NCI-H146 (cell line): Measurements from ENCODE around the gene PNKD.
"Not testable (repeated sequence)": the region's sequence is repeated elsewhere in the genome, so short reads cannot be mapped to it uniquely, and the experiment has no call there.

Experiments
- DNase-seq: peaks from one replicate; lab custom pipeline; 2025; lab: John Stamatoyannopoulos, UW

Gene PNKD

DNA sequence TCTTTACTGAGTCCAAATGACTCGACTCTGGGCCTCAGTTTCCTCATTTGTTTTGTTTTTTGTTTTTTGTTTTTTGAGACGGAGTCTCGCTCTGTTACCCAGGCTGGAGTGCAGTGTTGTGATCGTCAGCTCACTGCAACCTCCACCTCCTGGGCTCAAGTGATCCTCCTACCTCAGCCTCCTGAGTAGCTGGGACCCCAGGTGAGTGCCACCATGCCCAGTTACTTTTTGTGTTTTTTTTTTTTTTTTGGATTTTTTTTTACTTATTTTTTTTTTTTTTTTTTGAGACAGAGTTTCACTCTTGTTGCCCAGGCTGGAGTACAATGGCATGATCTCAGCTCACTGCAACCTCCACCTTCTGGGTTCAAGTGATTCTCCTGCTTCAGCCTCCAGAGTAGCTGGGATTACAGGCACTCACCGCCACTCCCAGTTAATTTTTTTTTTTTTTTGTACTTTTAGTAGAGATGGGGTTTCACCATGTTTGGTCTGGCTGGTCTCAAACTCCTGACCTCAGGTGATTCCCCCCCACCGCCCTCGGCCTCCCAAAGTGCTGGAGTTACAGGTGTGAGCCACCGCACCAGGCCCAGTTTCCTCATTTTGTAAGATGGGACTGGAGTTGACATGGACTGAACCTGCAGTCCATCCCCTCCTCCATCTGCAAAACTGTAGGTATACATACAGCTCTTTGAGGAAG is 3.0 kb downstream of the PNKD start:
- DNase-seq, result not testable (repeated sequence)

GRCh38 chr2:218273908-218274249 is 3.6 kb downstream of the PNKD start:
- DNase-seq, result no peak

- no peak for DNase-seq
Observed at GRCh38 chr2:218274586-218274985, 4.3 kb downstream of the PNKD start.

GRCh38 chr2:218275371-218276072 is 5.2 kb downstream of the PNKD start:
- no peak for DNase-seq

DNA sequence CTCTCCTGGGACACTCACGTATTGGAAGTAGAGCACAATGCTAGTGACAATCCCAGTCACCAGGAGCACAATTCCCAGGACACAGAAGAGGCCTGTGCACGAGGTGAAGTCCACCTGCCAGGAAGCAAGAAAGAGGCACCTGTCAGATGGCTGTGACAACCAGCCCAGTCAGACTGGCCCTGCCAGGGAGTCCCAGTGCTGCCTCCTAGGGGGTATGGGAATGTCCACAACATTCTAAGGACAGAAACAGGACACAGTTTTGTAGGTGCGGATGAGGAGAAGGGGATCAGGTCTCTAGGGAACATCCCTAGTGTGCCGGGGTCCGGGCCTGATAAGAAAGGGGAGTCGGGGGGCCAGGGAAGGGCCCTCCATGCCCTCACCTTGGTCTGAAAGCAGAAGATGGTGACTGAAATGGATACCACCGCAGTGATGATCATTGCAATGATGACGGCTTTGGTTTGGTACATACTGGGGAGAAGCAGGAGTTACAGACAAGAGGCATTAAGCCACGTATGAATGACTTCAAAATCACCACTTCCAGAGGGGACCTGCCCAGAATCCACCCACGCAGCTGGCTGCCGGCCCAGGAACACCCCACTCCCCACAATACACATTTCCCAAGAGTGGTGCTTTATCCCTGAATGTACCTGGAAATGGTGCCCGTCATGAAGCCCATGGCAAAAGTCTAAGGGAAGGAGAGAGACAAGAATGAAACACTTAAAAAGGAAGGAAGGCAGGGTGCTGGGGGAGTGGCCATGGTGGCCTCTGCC is 6.9 kb downstream of the PNKD start:
- no peak for DNase-seq

DNA sequence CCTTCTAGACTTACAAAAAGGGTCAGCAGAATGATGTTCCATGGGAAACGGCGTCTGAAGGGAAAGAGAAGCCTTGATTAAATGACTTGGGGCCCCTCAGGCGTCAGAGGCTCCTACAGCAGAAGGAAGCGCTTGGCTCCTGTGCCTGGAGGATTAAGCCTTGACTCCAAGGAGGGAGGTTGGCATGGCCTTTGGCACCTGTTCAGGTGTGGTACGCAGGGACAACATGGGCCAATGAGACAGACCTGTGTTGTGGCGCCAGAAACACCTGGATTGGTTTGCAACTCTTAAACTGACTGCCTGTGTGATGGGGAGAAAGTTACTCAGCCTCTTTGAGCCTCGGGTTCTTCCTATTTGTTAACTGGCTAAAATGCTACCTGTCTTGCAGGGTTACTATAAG is 7.6 kb downstream of the PNKD start:
- DNase-seq, result no peak

DNA sequence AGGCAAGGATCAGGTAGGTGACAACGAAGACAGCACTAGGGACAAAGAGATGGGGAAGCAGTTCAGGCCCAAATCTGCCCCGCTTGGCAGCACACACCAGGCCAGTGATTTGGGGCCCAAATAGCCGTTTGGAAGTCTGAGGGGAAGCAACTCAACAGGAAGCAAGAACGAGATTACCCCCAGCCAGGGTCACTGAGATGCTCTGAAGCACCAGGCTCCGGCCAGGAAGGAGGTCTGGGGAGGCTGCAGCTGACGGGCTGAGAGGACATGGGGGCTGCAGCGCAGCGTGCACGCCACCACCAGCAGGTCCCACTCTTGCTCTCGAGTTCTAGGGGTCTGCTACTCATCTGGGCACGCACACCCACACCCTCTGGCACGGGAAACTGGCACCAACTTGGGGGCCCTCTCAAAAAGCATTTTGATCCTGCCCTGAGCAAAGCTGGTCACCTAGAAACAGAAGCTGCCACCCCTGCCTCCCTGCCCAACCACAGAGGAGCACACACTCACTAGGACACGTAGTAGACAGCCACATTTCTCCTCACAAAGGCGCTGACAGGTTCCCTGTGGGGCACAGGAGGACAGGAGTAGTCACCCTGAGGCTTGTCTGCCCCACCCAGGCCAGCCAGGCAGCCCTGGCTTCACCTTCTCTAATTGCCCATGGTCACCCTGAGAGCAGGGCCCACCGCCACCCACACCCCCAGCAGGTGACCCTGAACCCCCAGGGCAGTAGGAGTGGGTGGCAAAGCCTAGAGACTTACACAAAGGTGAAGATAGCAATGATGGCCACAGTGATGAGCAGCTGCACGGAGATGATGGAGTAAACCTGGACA is 8.4 kb downstream of the PNKD start:
- no peak for DNase-seq

GRCh38 chr2:218280260-218280870 is 10.0 kb downstream of the PNKD start:
- DNase-seq, result no peak

DNA sequence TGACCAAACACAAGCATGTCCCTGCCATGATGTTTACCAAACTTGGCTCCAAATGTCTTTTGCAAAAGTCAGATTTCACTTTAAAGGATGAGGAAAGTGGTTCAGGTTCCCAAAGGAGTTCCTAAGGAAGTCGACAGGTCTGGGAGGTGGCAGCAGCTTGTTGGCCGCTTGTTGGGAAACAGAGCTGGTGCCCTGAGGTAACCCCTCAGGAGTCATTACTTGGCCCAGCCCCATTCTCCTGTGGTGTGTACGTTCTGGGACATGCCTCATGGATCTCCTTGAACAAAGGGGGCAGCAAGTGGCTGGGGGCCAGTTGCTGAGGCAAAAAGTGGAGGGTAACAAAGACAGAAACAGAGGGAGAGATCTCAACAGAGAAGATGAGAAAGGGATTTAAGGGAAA is 11.1 kb downstream of the PNKD start:
- DNase-seq, result no peak

DNA sequence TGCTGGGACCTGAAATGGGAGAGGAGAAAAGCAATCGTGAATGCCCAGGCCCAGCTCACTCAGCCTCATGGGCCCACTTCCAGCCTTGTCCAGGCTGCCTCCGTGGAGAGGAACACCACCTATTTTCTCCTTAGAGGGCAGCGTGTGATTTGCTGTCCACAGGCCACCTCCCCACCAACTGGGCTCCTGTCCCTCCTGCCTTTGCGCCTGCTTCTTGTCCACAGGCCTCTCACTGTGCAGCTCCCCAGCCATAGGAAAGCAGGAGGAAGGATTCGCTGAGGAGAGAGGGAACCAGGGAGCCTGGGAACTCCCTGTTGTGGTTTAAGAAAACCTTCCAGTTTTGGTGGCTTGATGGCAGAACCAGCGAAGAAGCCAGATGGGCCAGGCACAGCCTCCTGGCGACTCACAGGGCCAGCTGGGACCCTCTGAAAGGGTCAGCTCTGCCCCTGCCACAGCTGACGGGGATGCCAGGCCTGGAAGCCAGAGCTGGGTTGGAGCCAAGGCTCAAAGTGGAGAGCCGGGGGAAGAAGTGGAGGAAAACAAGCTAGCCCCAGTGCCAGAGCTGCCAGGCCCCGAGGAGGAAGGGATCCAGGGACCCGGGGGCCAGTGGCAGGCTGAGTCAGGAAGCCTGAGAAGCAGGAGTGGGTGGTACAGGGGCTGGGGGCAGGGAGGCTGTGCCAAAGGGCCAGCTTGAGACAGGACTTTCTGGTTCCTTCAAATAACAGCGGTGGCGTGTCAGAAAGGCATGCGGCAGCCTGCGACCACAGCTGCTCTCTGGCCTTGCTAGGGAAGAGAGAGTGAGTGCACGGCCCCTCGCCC is 12.1 kb downstream of the PNKD start:
- no peak for DNase-seq

DNA sequence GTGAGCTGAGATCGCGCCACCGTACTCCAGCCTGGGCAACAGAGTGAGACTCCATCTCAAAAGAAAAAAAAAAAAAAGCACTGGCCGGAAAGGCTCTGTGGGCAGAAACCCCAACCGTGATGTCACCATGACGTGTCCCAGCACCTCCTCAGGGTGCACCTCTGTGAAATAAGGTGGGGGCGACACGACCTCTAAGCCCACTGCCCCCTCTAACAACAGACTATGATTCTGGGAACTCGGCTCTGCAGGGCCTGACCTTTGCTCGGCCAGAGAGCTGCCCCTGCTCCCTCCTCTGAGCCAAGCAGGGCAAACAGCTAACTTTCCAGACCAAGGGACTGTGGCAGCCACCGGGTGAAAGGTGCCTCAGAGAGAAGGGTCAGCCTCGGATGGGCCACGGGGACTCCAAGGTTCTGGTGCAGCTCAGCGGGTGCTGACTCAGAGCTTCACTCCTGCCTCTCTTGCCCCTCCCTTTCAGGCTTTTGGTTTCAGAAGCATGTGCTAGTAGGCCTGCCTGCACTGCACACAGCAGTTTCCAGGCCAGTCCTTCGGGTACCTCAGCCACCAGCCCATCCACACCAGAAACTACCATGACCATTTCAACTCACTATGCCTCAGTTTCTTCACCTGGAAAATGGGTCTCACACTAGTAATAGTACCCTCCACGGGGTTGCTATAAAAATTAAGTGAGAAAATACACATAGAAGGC is 13.9 kb downstream of the PNKD start:
- no peak for DNase-seq

GRCh38 chr2:218285604-218286003 is 15.3 kb downstream of the PNKD start:
- no peak for DNase-seq

GRCh38 chr2:218286570-218287459 is 16.5 kb downstream of the PNKD start:
- DNase-seq, result peak; percentile 24

DNA sequence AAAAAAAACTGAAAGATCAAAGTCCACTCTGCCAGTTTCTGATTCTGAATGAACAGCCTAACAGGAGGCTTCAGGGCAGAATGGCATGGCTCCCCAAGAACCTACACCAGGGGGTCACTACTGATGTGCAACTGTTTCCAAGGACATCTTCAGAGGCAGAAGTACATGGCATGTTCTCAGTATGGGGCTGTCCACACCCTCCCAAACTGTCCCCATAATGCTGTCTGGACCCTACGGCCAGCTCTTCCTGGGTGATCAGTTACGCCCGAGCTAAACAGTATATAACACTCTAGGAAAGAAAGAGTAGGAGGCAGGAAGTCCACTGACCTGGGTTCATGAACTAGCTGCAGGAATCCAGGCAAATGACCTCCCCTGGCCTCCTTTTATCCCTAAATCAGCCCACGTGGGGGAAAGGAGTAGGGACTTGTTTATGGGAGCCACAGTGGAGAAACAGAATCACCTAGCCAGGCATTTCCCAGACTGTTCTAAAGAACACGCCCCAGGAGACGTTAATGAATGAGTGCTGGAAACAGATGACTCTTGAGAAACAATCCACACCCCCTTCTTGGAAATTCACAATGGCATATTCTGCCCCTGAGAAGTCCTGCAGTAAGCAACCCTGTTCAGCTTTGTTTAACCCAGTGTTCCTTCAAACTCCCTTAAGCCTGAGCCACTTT is 19.5 kb downstream of the PNKD start:
- no peak for DNase-seq

- DNase-seq, result no peak
Observed at GRCh38 chr2:218290316-218291261, 20.3 kb downstream of the PNKD start.

DNA sequence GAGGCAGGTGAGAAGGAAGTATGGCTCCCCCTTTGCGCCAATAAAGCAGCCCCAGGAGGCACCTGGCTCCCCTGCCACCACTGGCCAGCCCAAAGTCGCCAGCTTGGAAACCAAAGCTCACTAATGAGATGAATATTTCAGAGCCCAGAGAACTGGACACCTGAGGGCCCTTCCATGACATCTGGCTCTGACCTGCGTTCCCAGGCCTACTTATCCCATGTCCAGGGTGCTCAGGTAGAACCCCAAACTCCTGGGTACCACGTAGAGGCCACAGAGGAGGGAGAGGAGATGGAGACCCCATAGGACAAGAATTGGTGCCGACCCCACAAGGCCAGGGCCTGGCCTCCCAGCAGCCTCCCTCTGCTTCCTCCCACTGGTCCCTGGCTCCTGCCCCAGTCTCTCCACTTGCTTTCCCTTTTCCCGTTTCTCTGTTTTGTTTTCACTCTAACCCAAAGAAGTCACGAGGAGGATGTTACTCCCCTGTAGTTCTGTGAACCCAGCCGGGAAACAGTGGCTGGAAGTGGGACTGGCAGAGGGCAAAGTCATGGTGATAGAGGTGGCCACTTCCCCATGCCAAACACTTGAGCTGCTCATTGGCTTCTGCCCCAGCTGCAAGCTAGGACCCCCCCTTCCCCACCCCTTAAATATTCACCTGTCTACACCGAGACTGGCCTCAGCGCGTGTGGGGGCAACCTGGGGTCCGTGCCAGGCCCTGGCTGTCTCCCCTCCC is 21.2 kb downstream of the PNKD start:
- DNase-seq, result no peak
